Measurements from ENCODE around the gene CYLD.

DNA sequence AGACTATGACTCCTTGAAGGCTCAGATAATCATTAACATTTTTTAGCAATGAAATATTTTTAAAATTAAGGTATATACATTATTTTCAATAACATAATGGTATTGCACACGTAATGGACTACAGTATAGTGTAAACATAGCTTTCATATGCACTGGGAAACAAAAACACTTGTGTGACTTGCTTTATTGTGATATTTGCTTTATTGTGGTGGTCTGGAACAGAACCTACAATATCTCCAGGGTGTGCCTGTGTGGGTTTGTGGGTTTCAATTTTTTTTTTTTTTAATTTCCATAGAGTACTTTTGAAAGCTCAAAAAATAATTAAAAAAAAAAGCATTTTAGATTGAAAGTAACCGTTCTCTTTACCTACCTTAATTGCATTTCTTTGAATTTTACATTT, 25.3 kb downstream of the CYLD start:
- no peak for TF ChIP-seq POLR2AphosphoS5 (IDR thresholded peaks at IDR 0.05; ENCODE audit: borderline replicate concordance, low read depth, low read length)
- TF ChIP-seq EZH2 (IDR thresholded peaks at IDR 0.05) = no peak
- TF ChIP-seq FOXP2 (optimal IDR thresholded peaks at IDR 0.05; ENCODE audit: control extremely low read depth, extremely low read length, insufficient read depth) = no peak
